ENCODE measurements around the gene HEPACAM2. TPM values are rescaled to one million over a fixed set of nuclear protein-coding genes. Genes with fewer than 3 reads are reported as not detected.

HEPACAM2 gene
- total RNA-seq, 1 donor from 2014 or later: not detected

DNA sequence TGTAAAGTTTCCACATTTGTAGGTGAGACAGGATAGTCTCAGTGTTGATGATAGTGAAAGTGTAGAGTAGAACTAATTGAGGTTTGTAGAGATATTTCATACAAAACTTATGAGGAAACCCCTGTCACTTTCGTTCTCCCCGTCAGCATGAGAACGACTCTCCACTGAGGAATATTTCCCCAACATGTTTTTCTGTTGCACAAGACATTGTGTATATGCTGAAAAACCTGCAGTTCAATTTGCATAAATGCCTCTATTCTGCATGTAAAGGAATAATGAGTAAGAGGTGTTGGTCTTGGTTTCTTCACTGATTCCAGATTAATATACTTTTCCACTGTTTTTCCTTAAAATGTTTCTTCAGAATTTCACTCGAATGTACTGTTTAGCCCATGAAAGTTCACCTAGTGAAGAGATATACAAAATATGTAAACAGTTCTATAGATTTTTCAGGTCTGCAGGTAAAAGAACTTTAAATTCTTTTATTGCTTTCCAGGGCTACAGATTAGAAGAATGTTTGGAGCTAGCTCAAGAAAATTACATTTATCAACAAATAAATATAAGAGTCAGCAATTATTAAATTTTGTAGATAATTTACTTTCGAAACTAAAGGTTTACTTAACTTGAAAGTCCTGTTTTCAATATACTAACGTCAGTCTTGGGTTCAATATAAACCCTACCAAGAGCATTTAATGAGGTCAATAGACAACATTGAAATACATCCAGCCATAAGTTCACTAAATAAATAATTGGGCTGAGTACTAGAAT is 37.2 kb downstream of the HEPACAM2 start:
- H3K9me3 Mint-ChIP-seq: no peaks in the 10 kb centered on the region
- peaks cover 90% of the 10 kb centered on the region for H3K27me3 Mint-ChIP-seq (ENCODE audit: low read depth)
- TF ChIP-seq, protein P1, sequence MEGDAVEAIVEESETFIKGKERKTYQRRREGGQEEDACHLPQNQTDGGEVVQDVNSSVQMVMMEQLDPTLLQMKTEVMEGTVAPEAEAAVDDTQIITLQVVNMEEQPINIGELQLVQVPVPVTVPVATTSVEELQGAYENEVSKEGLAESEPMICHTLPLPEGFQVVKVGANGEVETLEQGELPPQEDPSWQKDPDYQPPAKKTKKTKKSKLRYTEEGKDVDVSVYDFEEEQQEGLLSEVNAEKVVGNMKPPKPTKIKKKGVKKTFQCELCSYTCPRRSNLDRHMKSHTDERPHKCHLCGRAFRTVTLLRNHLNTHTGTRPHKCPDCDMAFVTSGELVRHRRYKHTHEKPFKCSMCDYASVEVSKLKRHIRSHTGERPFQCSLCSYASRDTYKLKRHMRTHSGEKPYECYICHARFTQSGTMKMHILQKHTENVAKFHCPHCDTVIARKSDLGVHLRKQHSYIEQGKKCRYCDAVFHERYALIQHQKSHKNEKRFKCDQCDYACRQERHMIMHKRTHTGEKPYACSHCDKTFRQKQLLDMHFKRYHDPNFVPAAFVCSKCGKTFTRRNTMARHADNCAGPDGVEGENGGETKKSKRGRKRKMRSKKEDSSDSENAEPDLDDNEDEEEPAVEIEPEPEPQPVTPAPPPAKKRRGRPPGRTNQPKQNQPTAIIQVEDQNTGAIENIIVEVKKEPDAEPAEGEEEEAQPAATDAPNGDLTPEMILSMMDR (conservative IDR thresholded peaks at IDR 0.05): no peak
- no peaks in the 10 kb centered on the region for H3K4me1 Mint-ChIP-seq
- H3K4me3 Mint-ChIP-seq: no peak overlapping the region
- no peaks in the 10 kb centered on the region for H3K36me3 Mint-ChIP-seq (ENCODE audit: low read depth)
- H3K27ac Mint-ChIP-seq (ENCODE audit: unreplicated experiment): no peak overlapping the region
- DNase-seq (ENCODE audit: low read depth, low spot score): no peak

DNA sequence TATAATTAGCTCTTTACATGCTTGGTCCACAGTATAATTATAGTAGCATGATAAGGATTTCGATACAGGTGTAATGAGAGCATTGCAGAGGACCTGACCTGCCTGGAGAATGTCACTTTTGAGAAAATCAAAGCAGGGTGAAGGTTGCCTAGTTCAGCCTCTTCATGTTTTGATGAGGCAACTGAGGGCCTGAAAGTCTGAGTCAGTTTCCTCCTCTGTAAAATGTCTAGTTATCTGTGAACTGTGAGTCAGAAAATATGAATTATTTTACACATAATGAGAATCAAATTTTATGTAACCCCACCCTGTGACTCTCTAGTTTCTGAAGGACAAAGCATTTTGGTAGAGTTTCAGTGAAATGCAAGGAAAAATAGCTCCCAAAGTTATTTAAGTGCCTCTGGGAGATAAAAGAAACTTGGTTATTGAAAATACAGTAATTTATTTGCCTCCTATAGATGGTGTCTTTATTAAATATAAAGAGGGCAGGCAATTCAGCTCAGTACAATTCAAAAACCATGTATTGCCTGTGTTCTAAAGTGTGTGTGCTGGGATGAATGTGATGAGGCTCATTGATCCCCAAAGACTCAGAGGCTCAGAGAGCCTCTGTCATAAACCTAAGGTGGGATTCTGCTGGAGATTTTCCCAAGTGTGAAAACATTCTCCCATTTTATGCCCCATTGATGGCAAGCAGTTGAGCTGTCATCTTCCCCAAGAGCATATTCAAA is 40.8 kb downstream of the HEPACAM2 start:
- no peak for DNase-seq (ENCODE audit: low read depth, low spot score)
- no peaks in the 10 kb centered on the region for H3K4me1 Mint-ChIP-seq
- TF ChIP-seq, protein P1 (conservative IDR thresholded peaks at IDR 0.05): no peak
- H3K36me3 Mint-ChIP-seq (ENCODE audit: low read depth): no peaks in the 10 kb centered on the region
- peaks cover 88% of the 10 kb centered on the region for H3K27me3 Mint-ChIP-seq (ENCODE audit: low read depth)
- H3K27ac Mint-ChIP-seq (ENCODE audit: unreplicated experiment): no peak overlapping the region
- H3K9me3 Mint-ChIP-seq: no peaks in the 10 kb centered on the region
- H3K4me3 Mint-ChIP-seq: no peak overlapping the region

DNA sequence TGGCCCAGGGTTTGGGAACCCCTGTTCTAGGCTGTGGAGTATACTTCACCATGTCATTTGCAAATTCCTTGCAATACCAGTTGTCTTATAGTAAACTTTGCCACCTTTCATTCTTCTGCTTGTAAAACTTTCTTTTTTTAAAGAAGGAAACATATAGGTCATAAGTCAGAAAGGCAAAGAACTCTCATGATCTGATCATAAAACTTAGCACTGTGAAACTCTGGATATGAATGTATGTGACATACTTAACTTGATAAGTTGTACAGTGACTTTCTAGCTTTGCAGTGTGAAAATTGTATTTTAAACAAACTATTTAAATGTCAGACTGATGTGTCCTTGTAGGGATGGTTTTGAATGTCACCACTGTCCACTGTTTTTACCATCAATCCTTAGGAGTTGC is 47.1 kb downstream of the HEPACAM2 start:
- no peaks in the 10 kb centered on the region for H3K4me1 Mint-ChIP-seq
- H3K9me3 Mint-ChIP-seq: no peaks in the 10 kb centered on the region
- no peaks in the 10 kb centered on the region for H3K36me3 Mint-ChIP-seq (ENCODE audit: low read depth)

GRCh38 chr7:93178213-93178612 is 48.1 kb downstream of the HEPACAM2 start:
- TF ChIP-seq, protein P1 (conservative IDR thresholded peaks at IDR 0.05): no peak
- DNase-seq (ENCODE audit: low read depth, low spot score): no peak
- peaks cover 69% of the 10 kb centered on the region for H3K27me3 Mint-ChIP-seq (ENCODE audit: low read depth)
- H3K9me3 Mint-ChIP-seq: peaks cover 5% of the 10 kb centered on the region
- H3K4me1 Mint-ChIP-seq: no peaks in the 10 kb centered on the region
- no peaks in the 10 kb centered on the region for H3K36me3 Mint-ChIP-seq (ENCODE audit: low read depth)
- H3K27ac Mint-ChIP-seq (ENCODE audit: unreplicated experiment): no peak overlapping the region
- H3K4me3 Mint-ChIP-seq: no peak overlapping the region

More for the DNA sequence above, 47.1 kb downstream of the HEPACAM2 start:
- no peak for DNase-seq (ENCODE audit: low read depth, low spot score)
- Mint-ChIP-seq H3K4me3 (no peak overlapping the region), H3K27ac (ENCODE audit: unreplicated experiment) (no peak overlapping the region), H3K27me3 (ENCODE audit: low read depth) (peaks cover 79% of the 10 kb centered on the region)
- TF ChIP-seq, protein P1 (conservative IDR thresholded peaks at IDR 0.05): no peak

GRCh38 chr7:93176992-93177580 is 49.2 kb downstream of the HEPACAM2 start:
- H3K9me3 Mint-ChIP-seq: peaks cover 6% of the 10 kb centered on the region
- H3K27me3 Mint-ChIP-seq (ENCODE audit: low read depth): peaks cover 59% of the 10 kb centered on the region
- TF ChIP-seq, protein P1 (conservative IDR thresholded peaks at IDR 0.05): no peak
- no peaks in the 10 kb centered on the region for H3K4me1 Mint-ChIP-seq
- no peaks in the 10 kb centered on the region for H3K36me3 Mint-ChIP-seq (ENCODE audit: low read depth)
- no peak overlapping the region for H3K27ac Mint-ChIP-seq (ENCODE audit: unreplicated experiment)
- H3K4me3 Mint-ChIP-seq: no peak overlapping the region
- DNase-seq (ENCODE audit: low read depth, low spot score): no peak

All from neural crest cell (in vitro differentiated cells).